GM21360 (cell line): ENCODE results near the gene PICALM.

ENCODE experiments used
- ATAC-seq: cut with Tn5 transposase; IDR thresholded peaks from one replicate; pipeline ENCODE4 v1.9.1; 2021; ENCODE audit warnings: mild to moderate bottlenecking, moderate library complexity; ENCODE audit not compliant: unreplicated experiment

Gene PICALM

DNA sequence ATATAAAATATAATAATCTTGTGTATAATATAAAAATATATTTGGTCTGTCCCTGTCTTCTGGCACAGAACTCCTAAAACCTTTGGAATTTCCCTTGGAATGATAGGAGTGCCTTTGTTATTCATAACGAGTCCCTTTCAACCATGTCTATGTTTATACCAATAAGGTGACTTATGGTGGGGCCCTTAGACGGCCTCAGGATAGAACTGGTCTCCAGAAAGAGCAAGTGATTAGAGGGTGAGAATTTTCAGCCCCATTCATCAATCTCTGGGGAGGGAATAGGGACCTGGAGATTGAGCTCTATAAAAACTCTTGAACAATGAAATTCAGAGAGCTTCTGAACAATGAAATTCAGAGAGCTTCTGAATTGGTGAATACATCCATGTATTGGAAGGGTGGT lies 18.4 kb upstream of the PICALM start:
- no peak for ATAC-seq

DNA sequence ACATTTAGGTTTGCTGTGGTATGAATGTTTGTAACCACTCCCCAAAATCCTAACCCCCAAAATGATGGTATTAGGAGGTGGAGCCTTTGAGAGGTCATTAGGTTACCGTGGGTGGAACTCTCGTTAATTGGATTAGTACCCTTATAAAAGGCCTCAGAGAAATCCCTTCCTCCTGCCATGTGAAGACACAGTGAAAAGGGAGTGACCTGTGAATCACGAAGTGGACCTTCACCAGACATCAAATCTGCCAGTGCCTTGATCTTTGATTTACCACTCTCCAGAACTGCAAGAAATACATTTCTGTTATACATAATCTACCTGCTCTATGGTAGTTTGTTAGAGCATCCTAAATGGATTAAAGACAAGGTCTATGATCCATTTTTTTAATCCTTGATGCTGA lies 12.6 kb upstream of the PICALM start:
- no peak for ATAC-seq

DNA sequence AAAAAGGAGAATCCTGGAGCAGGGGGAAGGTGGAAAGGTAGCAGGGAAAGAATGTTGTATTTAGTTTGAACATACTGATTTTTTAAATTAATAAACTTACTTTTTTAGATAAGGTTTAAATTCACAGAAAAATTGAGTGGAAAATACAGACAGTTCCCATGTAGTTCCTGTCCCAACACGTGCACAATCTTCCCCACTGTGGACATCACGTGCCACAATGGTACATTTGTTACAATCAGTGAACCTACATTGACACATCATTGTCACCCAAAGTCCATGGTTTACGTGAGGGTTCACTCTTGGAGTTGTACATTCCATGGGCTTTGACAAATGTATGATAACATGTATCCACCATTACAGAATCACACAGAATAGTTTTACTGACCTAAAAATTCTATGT lies 10.5 kb upstream of the PICALM start:
- no peak for ATAC-seq

DNA sequence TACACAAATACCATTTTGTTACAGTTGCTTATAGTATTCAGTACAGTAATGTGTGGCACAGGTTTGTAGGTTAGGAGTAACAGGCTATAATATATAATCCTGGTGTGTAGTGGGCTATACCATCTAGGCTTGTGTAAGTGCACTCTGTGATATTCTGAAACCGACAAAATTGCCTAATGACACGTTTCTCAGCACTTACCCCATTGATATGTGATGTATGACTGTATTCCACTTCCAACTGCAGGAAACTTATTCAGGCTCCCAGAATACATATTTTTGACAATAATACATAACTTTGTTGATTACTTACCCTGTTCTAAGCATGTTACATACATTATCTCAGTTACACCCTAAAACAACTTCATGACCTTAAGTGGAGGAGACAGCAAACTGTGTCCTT lies 5.1 kb upstream of the PICALM start:
- no peak for ATAC-seq

DNA sequence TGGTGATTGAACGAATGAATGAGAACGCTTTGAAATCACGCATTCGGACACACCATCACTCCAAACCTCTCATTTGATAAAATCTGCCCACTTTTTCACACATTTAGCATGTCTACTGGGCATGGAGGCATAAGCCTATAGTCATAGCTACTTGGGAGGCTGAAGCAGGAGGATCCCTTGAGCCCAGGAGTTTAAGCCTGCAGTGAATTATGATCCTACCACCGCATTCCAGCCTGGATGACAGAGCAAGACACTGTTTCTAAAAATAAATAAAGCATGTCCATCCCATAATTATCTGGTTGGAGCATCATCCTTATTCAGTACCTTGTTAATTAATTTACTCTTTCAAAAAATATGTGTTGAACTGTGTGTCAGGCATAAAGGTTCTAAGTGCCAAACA lies 3.3 kb upstream of the PICALM start:
- ATAC-seq, result no peak

DNA sequence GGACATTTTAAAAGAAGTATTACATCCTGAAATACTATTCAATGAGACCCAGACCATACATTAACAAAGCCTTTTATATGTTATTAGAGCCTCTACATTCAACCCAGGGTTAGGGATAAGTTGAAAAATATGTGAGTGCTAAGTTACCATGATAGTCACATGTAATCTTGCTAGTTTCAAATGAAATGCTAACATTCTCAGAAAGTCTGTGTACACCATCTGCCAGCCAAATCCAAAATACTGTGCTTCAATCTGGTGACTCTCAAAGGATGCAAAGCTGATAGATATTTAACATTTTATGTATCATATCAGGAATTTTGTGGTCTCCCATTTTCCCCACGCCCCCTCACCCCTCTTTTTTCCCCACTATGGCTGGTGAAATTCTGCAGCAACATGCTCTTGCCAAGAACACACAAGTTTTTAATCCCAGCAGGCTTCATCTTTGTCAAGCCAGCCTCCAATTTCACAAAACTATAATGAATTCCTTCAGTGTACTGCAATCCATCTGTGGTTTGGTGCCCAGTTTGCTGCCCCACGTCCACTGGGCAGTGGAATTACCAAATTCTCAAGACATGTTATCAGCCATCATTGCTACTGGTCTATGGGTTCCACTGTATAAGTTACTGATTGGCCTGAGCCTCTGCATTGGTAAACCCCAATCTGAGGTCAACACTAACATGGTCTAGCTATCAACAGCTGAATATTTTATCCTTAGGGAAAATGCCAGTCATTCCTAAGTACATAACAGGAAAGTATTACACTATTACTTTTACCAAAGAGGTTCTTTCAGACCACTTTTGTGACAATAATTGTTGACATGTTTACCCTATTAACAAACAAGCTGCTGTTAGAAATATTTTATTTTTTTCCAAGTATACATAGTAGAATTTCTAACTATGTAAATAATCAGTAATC lies 1.5 kb upstream of the PICALM start:
- ATAC-seq, result no peak

DNA sequence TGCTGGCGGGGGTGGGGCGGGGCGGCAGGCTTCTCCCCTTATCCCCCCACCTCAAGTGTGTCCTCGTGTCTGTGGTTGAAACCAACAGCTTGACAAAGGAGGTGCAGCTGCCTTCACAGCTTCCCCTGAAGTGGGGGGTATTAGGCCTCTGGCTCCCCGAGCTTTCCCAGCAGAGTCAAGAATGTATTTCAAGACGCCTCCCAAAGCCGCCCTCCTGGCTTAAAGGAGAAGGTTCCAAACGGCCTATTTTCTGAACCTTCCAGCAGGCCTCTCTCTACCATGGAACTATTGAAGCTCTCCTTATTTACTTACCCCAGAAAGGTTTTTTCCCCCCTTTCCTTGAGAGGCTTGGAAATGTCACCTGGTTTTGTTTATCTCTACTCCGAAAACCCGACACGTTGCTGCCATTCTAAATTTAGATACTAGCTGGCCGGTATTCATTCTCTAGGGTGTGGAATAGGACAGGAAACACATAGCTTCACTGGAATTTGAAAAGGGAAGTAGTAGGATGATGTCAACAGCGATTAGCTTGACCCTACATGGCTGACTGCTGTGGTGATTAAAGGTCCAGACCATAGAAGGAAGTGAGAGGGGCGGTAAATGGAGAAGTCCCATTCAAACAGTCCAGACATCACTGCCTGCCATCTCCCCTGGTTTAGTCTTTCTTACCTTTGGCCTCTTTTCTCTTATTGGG lies 671 bp upstream of the PICALM start:
- ATAC-seq, result peak; percentile 19

DNA sequence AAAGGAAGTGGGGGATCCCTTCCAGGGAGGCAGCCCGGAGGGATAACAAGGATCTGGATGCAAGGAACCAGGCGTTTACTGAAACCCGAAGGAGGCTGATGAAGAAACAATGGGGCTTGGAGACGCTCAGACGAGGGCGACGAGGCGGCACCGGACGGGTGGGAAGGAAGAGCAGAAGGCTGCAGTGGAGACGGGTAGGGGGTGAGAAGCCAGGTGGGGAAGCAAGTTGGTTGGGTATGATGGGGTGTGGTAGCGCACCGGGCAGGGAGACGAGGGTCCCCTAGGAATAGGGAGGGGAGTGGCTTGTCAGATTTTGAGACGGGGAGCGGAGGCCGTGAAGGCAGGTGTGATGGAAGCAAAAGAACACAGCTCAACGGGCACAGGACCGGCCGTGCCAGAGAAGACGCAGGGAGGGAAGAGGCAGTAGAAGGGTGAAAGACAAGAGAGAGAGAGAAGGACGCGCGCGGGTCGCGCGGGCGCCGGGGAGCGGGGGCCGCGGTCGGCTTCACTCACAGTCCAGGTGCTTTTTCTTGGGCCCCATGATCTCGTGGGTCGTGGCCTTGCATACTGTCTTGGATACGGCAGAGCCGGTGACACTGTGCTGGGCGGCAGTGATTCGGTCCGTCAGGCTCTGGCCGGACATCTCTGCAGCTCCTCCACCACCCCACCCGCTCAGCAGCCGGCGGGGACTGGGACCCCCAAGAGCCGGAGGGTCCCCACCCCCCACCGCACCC lies 579 bp downstream of the PICALM start:
- ATAC-seq, result peak; percentile 14

DNA sequence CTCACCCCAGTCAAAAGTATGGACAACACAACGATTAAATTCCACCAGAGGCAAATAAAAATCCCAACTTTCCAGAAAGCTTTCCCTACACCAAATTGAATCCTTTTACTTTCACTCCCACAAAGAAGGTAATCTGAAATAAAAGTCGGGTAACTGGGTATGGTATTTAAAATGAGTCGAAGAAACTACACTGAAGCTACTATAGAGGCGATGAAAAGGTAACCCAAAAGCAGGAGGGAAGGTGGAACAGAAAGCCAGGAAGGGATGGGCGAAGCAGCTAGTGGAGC lies 1.1 kb downstream of the PICALM start:
- no peak for ATAC-seq

DNA sequence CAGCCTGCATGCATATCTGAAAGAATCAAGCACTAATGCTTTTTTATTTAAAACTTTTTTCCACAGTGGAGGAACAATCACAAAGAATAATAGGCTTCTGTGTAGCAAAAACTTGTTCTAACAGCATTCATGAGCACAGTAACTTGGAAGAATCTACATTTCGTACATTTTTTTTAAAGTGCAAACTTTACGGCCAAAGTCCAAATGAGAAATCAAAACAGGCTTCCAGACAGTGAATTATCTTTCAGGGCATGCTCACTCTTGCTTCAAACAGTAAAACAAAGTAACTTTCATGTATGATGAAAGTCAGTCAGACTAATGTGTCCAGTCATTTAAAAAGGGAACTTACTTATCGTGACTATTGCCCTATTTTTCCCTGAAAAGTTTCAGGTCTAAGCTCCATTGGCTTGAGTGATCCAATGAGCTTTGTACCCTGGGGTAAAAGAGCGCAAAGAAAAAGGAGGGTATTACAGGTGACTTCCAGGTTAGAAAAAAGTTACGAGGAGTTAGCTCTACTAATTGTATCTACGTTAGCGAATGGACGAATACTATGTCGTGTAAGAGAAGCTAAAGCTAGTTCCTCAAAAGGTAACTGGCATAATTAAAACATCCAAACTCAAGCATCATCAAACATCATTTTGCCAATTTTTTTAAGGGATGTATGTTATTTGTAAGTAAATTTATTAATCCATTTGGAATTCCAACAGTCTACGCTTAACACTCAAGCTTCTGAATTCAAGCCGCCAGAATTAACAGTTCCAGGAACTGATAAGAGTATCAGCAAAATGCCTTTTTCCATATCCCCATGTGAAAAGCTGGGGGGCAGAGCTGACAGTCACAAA lies 1.7 kb downstream of the PICALM start:
- no peak for ATAC-seq

DNA sequence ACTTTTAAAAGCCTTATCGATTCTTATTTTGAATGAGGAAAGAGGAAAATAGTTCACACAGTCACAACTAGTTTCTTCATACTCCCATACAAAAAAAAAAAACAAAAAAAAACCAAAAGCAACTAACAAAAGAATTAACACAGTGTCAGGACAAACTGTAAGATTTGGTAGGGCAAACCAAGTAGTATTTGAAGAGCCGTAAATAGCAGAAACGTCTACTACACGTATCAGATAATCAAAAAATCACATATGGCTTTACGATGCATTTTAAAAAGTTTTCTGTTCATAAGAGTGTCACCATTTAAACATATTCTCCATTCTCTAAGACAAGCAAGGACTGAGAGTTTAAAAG lies 2.3 kb downstream of the PICALM start:
- ATAC-seq, result no peak

DNA sequence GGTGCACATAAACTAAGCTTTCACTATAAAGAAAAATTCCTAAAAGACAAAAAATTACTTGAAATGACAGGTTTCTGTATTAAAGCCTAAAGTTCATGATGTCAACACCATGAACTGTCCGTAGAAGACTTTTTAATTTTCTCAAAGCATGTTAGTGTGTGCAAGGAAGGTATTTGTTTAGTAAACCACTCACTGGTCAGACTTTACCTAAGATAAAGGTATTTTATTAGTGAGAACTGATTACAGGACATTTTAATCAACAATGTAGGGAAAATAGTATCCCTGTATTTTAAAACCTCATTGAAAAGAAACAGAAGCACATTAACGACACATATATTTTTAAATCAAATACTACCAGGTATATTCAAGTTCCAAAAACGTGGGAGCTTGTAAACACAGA lies 2.9 kb downstream of the PICALM start:
- ATAC-seq, result no peak

DNA sequence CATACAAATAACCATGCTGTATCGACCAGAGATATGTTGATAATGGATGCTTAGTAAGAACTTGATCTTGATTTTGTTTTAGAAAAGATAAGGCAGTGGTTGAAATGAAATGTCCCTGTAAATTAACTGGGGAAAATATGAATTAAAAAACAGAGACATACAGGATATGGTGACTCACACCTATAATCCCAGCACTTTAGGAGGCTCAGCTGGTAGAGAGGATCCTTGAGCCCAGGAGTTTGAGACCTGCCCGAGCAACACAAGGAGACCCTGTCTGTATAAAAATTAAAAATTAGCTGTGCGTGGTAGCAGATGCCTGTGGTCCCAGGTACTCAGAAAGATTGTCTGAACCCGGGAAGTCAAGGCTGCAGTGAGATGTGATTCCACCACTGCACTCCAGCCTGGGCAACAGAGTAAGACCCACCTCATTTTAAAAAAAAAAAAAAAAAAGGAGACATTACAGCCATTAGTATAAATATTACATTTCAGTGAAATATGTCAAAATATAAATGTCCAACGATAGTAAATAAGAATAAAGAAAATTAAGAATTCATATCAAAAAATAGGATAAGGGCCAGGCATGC lies 4.6 kb downstream of the PICALM start:
- ATAC-seq, result no peak

DNA sequence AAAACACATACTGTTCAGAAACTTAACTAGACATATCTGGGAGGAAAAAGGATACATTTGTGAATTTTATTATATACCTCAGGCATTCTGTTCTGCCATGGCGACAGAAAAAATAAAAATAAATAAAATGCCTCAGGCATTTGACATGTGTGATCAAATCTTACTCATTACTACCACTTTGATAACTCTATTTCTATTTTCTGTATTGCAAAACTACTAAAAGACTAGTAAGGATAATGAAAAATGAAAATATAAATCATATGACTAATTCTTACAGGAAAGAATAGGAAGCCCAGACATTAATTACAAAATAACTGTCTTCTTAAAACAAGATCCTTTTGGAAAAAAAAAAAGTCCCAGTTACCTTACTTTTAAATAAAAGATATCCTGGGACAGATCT lies 5.3 kb downstream of the PICALM start:
- no peak for ATAC-seq

DNA sequence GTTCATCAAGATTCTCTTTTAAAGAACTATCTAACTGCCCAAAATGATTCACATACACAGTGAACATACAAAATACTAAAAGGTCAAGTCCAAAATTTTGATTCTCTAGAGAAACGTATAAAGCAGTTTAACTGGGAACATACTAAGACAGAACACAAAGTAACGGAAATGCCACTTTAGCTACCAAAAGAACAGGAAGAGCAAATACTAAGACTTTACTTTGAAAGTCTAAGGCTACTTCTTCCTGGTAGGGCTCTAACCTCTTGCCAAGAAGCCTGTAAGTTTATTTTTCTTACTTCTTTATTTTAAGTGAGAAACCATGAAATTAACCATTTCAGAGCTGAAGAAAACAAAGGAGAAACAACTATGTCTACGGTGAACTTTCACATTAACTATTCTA lies 6.2 kb downstream of the PICALM start:
- ATAC-seq, result no peak

DNA sequence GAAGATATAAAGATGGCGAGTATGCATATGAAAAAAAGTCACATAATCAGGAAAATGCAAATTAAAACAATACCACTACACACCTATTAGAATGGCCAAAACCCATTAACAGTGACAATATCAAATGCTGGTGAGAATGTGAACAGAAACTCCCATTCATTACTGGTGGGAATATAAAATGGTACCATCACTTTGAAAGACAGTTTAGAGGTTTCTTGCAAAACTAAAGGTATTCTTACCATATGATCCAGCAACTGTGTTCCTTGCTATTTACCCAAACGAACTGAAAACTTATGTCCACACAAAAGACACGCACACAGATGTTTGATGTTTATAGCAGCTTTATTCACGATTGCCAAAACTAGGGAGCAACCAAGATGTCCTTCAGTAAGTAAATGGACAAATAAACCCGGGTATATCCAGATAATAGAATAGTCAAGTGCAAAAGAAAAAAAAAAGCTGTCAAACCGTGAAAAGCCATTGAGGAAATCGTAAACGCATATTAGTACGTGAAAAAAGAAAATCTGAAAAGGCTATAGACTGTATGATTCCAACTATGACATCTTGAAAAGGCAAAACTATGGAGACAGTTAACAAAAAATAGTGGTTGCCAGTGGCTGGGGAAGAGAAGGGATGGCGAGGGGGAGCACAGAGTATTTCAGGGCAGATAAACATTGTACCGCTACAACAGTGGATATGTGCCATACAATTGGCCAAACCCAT lies 7.2 kb downstream of the PICALM start:
- no peak for ATAC-seq

DNA sequence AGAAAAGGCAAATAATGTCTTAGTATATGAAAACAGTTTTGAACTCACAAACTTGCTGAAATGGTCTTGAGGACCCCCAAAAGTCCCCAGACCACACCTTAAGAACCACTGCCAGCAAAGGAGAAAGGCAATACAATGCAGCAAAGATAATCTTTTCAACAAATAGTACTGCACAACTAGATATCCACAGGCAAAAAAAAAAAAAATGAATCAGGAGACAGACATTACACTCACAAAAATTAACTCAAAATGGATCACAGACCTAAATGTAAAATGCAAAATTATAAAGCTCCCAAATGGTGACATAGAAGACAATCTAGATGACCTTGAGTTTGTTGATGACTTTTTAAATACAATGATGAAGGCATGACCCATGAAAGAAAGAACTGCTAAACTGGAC lies 8.3 kb downstream of the PICALM start:
- ATAC-seq, result no peak

DNA sequence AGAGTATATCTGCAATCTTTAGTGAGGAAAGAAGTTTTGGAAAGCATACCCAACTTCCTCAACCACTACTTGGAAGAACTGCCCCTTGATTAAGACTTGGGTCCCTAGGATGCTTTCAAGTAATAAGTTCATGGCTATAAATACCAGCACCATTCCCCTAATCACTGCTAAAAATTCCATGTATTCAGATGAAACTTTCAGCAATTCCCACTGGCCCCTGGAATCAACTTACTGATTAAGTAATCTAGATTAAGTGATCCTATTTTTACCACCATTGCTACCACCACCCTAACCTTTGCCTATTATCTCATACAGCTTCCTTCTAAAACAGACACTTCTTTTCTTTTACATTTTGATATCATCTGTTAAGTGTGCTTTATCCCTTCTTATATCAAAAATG lies 10.5 kb downstream of the PICALM start:
- no peak for ATAC-seq

DNA sequence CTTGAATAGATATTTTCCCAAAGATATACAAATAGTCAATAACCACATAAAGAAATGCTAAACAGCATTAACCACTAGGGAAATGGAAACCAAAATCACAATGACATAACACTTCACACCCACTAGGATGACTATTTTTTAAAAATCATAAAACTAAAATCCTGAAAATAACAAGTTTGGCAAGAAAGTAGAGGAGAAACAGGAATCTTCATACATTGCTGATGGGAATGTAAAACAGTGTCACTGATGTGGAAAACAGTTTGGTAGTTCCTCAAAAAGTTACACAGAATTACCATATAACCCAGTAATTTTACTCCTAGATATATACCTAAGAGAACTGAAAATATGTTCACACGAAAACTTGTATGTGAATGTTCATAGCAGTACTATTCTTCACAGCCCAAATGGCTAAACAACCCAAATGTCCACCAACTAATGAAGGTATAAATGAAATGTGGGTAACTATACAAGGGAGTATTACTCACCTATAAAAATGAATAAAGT lies 12.5 kb downstream of the PICALM start:
- ATAC-seq, result no peak
